NCI-H748 (cell line): ENCODE measurements around the gene PXMP2.

Experiments used
- DNase-seq: peaks from one replicate; lab custom pipeline; 2025; ENCODE audit not compliant: unreplicated experiment; lab: John Stamatoyannopoulos, UW

The PXMP2 gene

DNA sequence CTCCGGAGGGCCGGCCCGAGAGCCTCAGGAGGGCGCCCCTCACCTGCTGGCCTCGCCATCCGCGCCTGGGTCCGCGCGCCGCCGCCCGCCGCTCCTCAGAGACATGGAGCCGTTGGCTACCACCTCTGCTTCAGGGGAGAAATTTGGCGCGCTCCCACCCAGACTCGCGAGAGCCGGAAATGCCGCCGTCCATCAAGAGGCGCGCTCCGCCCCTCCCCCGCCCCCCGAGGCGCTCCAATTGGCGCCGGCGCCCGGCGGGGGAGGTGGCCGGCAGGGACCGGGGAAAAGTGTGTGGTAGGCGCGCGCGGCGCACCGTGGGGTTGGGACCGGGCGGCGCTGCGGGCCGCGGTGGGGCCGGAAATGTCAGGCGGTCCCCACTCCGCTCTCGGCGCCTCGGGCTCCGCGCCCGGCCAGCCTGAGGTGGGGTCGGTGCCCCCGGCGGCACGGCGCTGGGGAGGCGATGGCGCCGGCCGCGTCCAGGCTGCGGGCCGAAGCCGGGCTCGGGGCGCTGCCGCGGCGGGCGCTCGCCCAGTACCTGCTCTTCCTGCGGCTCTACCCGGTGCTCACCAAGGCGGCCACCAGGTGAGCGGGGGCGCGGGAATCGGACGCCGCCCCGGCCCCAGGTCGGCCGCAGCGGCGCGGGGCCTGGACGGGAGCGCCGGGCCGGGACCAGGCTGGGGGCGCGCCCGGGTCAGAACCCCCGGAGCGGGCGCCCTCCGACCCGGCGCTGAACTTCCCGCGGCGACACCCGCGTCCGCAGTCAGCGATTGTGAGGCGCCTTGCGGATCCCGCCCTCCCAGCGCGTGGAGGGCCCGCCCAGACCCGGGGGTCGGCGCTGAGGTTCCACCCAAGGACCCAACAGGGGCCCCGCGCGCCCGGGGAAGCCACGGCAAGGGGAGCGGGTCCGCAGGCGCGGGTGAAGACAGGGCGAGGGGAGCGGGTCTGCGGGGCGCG is at the start of gene PXMP2, which contains the start of gene POLE:
PXMP2 (plus strand) TSS at position 377 of the 954 bp plus-strand sequence; CDS start at position 461, 84 bp downstream.
POLE (minus strand) TSS at position 132 of the 954 bp plus-strand sequence; CDS start at position 105, 27 bp downstream.
- peak; percentile 97 for DNase-seq

DNA sequence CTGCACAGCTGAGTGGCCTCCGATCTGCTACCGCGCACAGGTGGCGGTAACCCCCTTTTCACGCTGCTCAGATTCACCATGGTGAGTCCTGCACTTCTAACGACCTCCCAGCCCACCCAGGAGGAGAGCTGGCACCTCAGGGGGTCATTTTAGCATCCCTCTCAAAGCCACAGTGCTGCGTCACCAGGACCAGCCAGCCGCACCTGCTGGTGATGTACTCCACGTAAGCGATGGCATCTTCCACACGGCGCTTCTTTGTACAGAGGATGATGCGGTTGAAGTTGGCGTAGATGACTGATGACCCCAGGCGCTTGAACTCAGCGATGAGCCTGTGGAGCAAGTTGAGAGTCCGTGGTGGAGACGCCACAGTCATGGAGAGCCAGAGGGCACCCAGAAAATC is 49.6 kb upstream of the PXMP2 start:
- DNase-seq, result no peak

DNA sequence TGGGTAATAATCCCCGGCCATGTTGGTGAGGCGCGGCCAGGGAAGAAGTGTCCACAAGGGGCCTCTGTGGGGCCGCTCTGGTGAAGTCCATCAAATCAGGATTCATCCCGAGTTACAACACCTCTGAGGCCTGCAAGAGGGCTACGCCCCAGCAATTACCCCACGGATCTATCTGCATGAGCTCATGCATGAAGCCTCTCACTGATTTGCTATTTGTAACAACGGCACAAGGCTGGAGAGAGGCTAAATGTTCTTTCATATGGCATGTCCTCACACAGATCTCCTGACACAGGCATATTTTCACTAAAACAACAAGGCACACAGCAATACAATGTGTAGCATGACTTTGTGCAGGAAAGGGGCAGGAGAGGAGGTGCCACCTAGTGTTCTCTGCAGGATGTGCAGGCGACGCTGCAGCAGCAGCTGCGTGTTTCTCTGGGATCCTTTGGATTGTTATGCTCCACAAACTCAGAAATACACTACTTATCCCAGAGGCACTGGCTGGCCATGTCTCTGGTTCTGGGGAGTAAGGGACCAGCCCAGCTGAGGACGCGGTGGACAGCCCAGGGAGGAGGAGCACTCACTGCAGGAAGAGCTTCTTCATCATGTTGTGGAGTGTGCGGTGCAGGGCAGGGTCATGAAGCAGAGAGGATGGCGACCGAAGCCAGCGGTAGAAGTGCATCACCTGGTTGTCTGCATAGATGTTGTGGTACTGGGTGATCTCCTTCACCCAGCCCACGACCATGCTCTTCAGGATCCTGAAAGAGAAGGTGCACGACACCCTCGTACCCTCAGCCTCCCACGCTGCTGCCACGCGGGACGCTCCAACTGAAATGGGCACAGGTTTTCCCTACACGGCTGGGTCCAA is 48.6 kb upstream of the PXMP2 start:
- no peak for DNase-seq

DNA sequence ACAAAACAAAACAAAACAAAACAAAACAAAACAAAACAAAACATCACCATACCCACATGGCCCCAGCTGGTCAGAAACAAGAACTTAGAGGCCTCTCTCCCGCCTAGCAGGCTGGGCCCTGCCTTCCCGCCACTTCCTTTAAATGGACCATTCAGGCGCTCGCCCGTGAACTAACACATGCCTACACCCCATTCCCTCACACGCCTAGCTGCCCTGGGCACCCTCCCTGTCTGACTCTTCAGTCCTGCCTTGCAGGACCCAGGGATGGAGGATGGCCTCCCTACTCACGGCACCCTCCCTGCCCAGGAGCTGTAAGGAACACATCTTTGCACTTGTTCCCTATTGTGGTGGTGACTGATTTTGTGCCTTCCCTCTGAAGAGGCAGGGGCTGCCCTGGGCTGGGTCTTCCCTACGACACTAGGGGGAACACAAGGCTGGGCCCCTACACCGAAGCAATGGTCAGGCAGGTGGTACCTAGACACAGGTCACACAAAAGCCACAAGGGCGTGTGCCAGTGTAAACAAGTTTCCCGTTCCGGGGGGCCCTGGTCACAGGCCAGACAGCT is 47.3 kb upstream of the PXMP2 start:
- DNase-seq, result no peak

DNA sequence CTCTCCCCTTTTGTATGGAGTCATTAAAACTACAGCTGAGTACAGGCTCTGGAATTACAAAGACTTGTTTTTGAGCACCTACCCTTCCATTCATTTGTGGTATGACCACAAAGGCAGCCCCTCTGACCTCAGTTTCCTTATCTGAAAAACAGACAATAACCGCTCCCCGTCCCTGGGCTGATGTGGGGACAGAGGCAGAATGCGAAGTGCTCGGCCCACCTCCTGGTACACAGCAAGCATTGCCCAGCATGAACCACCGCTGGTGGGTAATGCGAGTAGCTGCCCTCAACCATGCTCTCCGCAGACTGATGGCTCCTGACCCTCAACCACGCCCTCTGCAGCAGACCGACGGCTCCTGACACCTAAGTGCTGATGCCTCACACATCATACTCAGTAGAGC is 46.5 kb upstream of the PXMP2 start:
- DNase-seq, result no peak

DNA sequence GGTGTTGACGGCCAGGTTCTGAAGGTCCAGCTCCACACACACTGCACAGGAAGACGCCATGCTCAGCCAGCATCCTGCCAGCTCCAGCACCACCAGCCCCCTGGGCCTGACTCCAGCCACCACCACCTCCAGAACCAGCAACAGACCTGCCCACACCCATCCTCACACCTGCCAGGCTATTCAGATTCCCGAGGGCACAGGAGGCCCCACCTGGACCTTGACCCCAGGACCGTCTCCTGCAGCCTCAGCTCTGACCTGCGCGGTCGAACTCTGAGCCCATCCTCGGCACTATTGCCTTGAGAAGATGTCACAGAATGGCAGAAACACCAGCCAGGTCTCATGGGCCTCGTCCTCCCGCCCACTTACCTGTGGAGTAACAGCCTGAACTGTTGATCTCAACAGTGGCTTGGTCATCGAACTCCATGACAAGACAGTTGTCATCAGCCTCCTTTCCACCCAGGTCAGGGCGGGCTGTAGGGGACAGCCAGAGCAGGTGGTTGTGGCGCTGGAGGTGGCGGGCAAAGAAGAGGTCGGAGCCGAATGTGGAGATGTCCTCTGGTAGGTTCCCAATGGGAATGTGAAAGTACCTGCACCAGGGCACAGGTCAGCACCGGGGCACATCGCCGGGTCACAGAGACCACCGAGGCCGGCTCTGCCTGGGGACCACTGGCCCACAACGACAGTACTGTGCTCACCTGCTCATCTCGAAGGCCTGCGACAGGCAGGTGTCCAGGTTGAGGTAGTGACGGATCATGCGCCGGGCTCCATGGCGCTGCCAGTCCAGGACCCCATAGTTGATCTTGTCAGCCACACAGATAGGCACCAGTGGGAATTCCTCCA is 45.4 kb upstream of the PXMP2 start:
- DNase-seq, result no peak

DNA sequence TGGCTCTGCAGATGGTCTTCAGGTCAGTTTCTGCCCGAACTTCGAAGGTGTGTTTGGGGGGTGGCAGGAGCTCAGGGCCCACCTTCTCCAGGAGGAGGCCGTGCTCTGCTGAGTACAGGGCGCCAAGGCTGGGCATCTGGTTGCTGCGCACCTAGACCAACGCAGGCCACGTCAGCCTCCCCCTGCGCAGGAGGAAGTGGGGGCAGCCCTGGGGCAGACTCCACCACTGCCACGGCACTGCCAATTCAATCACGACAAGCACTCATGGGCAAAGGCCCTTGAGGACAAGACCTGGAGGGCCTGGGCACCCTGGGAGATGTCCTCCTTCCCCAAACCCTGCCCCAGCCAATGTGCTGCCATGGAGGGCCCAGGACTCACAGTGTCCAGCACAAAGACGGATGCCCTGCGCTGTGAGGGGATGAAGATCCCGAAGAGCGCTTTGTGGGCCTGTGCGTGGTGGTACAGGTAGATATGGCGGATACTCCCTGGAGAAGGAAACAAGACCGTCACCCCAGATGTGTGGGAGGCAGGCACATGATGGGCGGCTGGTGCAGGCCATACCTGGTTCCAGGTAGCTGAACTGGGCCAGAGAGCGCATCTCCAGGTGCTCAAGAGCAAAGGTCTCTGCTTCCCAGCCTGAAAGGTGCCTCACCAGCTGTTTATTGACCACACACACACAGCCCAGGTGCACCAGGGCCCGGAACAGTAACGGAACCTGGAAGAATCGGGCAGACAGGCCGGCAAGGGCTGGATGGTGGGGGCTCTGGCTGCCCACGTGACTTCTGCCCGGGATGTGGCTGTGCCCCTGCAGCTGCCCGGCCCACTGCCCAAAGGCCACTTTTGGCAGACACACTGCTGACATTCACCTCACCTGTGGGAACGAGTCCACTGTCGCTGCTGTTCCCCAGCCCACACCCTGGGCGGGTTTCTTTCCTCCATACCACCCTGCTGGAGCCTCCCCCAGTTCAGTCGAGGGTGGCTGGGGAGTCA is 44.2 kb upstream of the PXMP2 start:
- DNase-seq, result no peak

DNA sequence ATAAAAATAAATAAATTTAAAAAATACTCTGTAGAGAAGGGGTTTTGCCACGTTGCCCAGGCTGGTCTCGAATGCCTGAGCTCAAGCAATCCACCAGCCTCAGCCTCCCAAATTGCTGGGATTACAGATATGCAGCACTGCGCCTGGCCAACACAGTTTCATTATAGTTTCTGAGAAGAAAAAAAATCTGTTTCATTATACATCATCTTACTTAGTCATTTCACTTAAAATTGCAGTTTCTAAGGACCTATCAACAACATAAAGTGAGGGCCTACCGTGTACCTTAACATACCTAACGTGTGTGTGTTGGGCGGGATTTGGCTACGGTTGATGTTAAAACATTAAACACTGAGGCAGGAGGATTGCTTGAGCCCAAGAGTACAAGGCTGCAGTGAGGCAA is 40.5 kb upstream of the PXMP2 start:
- DNase-seq, result no peak

DNA sequence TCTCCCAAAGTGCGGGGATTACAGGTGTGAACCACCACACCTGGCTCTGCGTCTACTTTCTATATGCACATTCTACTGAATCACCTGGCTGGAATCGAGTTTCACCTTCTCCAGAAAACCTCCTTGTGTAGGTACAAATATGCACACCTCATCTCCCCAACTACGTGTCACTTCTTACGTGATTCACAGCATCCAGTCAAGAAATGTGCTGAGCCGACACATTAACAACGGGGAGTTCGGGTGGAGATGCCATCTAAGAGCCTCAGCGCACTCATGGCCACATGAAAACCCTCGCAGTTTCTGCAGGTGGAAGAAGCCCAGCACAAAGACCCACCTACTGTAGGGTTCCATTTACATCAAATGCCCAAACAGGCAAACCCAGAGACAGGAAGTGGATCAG is 39.5 kb upstream of the PXMP2 start:
- DNase-seq, result no peak

DNA sequence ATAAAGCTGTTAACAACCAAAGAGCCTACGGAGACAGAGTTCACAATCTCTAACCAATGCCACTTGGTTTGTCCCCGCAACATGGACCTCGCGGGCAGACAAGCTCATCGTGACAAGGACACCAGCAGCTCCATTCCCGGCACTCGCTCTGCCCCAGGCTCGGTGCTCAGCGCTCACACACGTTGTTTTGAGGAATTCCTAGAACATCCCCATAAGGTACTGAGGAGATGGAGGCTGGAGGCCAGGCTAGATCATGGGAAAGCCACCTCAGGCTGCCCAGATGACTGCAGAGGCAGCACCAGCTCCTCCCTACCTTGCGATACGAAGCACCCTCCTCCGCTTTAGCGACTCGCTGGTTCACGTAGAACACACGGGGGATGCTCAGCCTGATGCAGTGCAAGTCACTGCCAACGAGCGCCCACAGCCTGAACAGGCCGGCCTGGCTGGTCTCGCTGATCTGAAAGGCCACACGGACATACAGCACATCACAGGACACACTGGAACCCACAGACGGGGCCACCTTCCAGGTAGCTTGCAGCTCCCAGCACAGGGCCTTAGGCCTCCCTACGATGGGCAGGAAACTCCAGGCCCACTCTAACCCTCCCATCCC is 38.7 kb upstream of the PXMP2 start:
- no peak for DNase-seq

DNA sequence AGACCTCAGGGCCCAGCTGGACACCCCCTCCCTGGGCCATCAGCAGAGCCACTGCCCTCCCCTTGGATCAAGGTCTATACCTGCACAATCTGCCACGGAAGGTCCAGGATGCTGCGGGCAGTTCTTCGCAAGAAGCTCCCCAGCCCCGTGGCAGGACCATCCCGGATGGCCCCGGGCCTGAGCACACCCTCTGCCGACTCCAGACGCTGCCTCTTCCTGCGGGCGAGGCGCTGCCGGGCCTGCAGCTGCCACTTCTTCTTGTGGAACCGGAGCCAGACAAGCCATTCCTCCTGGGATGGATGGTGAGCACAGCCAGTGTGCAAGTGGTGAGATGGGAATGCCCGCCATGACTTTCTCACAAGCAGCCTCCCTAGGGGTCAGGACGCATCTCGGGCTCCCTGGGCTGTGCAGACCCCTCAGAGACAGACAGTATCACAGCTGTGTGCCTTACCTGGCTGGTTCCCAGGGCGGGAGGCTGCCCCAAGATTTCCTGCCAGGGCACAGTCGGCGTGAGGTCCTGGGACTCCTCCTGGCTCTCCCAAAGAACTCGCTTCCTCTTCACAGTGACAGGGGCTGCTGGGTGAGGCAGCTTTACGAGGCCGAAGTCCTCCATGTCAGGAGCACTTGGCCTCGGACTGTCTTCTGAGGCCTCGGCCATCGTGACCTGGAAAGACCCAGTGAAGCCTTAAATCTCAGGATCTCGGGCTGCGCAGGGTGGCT is 38.0 kb upstream of the PXMP2 start:
- DNase-seq, result no peak

DNA sequence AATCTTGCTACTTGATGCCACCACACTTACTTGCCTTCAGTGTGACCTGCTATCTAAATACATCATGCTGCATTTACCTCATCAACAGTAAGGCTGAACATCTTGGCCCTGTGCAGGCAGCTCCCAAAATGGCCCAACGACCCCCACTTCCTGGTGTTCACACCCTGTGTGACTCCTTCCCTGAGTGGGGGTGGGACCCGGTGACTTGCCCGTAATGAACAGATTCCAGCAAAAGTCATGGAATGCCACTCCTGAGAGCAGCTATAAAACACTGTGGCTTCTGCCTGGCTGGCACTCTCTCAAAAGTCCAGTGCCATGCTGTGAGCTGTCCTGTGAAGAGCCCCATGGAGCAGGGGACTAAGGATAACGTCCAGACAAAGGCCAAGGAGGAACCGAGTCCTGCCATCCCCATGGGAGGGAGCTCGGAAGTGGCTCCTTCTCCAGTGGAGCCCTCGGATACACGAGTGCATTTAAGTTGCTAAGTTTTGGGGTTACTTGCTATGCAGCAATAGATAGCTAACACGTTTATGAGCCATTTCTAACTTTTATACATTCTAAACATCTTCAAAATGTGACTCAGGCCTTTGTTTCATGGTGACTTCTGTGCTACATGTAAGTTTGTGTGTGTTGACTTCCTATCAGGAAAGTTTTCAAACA is 35.8 kb upstream of the PXMP2 start:
- no peak for DNase-seq

DNA sequence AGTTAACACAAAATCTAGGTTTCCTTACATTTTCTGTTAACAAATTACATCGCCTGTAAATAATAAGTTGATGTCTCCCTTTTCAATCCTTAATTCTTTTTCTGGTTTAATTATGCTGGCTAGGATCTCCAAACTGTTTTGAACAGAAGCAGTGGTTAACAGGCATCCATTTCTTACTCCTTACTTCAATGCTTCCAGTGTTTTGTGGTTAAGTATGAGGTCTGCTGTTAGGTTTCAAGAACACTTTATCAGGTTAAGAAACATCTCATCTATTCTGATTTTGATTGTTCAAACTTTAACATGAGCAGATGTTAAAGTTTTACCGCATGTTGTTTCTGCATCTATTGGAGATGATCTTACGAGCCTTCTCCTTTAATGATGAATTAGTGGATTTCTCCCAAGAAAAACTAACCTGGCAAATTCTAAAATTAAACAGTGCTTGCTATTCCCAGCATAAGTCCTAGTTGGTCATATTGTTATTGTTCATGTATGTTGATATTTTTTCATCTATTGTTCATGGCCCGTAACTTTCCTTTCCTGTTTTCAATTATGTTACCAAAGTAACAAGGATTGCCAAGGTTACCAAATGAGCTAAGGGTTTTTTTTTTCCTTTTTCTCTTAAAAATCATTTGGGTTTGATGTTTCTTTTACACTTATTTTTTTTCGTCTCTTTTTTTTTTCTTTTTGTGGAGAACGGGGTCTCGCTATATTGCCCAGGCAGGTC is 33.7 kb upstream of the PXMP2 start:
- no peak for DNase-seq

DNA sequence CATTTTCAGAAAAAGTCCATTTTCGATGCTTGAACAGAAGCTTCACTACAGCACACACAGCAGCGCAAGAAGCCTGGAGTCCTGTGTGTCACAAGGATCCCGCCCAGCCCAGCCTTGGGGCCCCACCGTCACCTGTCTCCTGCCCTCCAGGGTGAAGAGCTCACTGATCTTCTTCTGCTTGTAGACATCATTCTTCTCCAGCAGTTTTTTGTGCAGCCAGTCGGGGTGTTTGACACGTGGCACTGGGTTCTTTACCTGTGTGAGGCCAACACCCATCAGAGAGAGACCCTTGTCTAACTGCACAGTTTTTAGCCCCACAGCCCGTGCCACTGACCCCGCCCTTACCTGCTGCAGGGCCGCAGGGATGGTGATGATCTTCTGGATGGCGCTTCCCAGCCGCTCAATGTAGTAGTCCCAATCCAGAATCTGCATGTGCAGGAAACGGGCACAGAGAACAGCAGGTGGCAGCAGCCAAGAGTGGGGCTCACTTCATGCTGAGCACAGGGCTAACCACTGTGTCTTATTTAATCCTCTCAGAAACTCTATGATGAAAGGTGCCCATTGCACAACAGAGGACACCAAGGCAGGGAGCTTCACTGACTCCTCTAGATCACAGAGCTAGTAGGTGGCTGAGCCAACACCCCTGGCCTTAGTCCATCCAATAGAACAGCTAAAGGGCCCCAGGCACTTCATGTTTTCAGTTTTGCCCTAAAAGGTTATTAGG is 30.2 kb upstream of the PXMP2 start:
- no peak for DNase-seq

DNA sequence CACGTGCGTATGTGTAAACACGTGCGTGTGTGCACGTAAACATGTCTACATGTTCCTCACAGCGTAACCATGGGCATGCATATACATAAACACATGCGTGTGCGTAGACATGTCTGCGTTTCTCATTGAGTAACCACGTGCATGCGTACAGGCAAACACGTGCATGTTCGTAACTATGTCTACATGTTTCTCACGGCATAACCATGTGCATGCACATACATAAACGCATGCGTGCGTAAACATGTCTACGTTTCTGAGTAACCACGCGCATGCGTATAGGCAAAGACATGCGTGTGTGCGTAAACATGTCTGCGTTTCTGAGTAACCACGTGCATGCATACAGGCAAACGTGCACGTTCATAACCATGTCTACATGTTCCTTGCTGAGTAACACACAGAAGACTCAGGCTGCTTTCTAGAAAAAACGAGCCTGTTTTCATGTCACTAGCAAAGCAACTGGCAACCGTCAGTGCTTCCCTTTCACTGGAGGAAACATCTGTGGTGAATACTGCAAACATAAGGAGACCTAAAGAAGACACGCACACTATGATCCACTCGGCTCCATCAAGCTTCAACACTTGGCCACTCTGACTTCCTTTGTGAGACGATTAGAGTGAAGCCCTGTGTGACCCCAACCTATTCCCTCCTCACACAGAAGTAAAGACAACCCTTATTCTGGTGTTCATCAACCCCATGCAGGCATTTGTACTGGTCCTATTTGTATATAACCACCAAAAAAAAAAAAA is 29.1 kb upstream of the PXMP2 start:
- no peak for DNase-seq

DNA sequence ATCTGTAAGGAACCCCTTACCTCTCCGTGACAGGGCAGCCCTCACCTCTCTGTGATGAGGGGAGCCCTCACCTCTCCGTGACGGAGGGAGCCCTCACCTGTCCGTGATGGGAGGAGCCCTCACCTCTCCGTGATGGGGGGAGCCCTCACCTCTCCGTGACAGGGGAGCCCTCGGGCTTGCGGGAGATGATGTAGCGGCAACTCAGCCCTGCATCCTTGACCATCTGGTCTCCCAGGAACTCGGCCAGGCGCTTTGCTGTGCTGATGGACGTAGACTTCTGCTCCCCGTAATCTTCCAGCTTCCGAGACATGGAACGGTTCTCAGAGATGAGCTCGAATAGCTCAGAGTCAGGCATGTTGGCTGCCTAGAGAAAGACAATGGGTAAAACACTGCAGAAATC is 28.2 kb upstream of the PXMP2 start:
- no peak for DNase-seq
